ENCODE measurements around the gene MIS18A. TPM values are rescaled to one million over a fixed set of nuclear protein-coding genes. Genes with fewer than 3 reads are reported as not detected.

The MIS18A gene
- total RNA-seq, 3 donors from 2014 or later (not counting 1 experiment from before 2014, with no cell fraction given) = 4.2 to 7.9 (median 5.2) TPM

- no peaks in the 10 kb centered on the region for H3K4me1 Mint-ChIP-seq
- no peak for TF ChIP-seq CTCF (IDR thresholded peaks at IDR 0.05)
- no peaks in the 10 kb centered on the region for H3K9me3 ChIP-seq (ENCODE audit: control insufficient read depth, insufficient read depth, low read length)
- H3K36me3 Mint-ChIP-seq = no peaks in the 10 kb centered on the region
- no peak overlapping the region for H3K4me3 ChIP-seq (ENCODE audit: low read length)
- DNase-seq (no peak), ATAC-seq (no peak)
- intact Hi-C loops (cut with micrococcal nuclease) = no loop called here
- H3K27me3 ChIP-seq (ENCODE audit: control insufficient read depth, insufficient read depth, low read length) = no peaks in the 10 kb centered on the region
- H3K4me1 ChIP-seq (ENCODE audit: control insufficient read depth, insufficient read depth, low read length) = no peaks in the 10 kb centered on the region
- 84% methylated on average over 7 of the region's 7 CpGs for WGBS (ENCODE audit: insufficient coverage)
- no peaks in the 10 kb centered on the region for H3K36me3 ChIP-seq (ENCODE audit: control insufficient read depth, insufficient read depth, low read length)
- H3K4me3 Mint-ChIP-seq = no peak overlapping the region
- H3K27ac ChIP-seq (ENCODE audit: low read length) = no peak overlapping the region
- peaks cover 18 to 30% of the 10 kb centered on the region in 2 donors for H3K27me3 Mint-ChIP-seq (ENCODE audit: low read depth in 2 of 2)
- H3K27ac Mint-ChIP-seq = no peak overlapping the region
- H3K9me3 Mint-ChIP-seq = no peaks in the 10 kb centered on the region
Measured at GRCh38 chr21:32253215-32253641, 25.6 kb downstream of the MIS18A start.

- no peaks in the 10 kb centered on the region for H3K36me3 ChIP-seq (ENCODE audit: control insufficient read depth, insufficient read depth, low read length)
- Mint-ChIP-seq H3K27me3 (ENCODE audit: low read depth in 2 of 2) (peaks cover 19 to 32% of the 10 kb centered on the region in 2 donors), H3K36me3 (no peaks in the 10 kb centered on the region), H3K9me3 (no peaks in the 10 kb centered on the region), H3K4me1 (no peaks in the 10 kb centered on the region), H3K27ac (no peak overlapping the region), H3K4me3 (no peak overlapping the region)
- H3K27ac ChIP-seq (ENCODE audit: low read length) = no peak overlapping the region
- no peak overlapping the region for H3K4me3 ChIP-seq (ENCODE audit: low read length)
- DNase-seq (no peak), ATAC-seq (no peak)
- intact Hi-C loops (cut with micrococcal nuclease) = no loop called here
- H3K4me1 ChIP-seq (ENCODE audit: control insufficient read depth, insufficient read depth, low read length) = no peaks in the 10 kb centered on the region
- H3K27me3 ChIP-seq (ENCODE audit: control insufficient read depth, insufficient read depth, low read length) = no peaks in the 10 kb centered on the region
- no peaks in the 10 kb centered on the region for H3K9me3 ChIP-seq (ENCODE audit: control insufficient read depth, insufficient read depth, low read length)
- no peak for TF ChIP-seq CTCF (IDR thresholded peaks at IDR 0.05)
Measured at GRCh38 chr21:32252136-32252535, 26.7 kb downstream of the MIS18A start.

GRCh38 chr21:32249511-32250280 lies 29.2 kb downstream of the MIS18A start:
- no peak for TF ChIP-seq CTCF (IDR thresholded peaks at IDR 0.05)
- H3K4me1 ChIP-seq (ENCODE audit: control insufficient read depth, insufficient read depth, low read length) = no peaks in the 10 kb centered on the region
- H3K9me3 ChIP-seq (ENCODE audit: control insufficient read depth, insufficient read depth, low read length) = no peaks in the 10 kb centered on the region
- DNase-seq (no peak), ATAC-seq (no peak)
- no peak overlapping the region for H3K4me3 ChIP-seq (ENCODE audit: low read length)
- peaks cover 16 to 51% of the 10 kb centered on the region in 2 donors for H3K27me3 Mint-ChIP-seq (ENCODE audit: low read depth in 2 of 2)
- H3K9me3 Mint-ChIP-seq = no peaks in the 10 kb centered on the region
- H3K4me3 Mint-ChIP-seq = no peak overlapping the region
- no peaks in the 10 kb centered on the region for H3K36me3 Mint-ChIP-seq
- H3K27me3 ChIP-seq (ENCODE audit: control insufficient read depth, insufficient read depth, low read length) = no peaks in the 10 kb centered on the region
- WGBS (ENCODE audit: insufficient coverage) = 84% methylated on average over 12 of the region's 15 CpGs
- H3K27ac ChIP-seq (ENCODE audit: low read length) = no peak overlapping the region
- H3K36me3 ChIP-seq (ENCODE audit: control insufficient read depth, insufficient read depth, low read length) = no peaks in the 10 kb centered on the region
- intact Hi-C loops (cut with micrococcal nuclease) = no loop called here
- H3K4me1 Mint-ChIP-seq = no peaks in the 10 kb centered on the region
- no peak overlapping the region for H3K27ac Mint-ChIP-seq

Measured in natural killer cell (primary cell).